K562 (cell line): Measurements from ENCODE around the gene SFT2D2. TPM values are rescaled to one million over a fixed set of nuclear protein-coding genes. Genes with fewer than 3 reads are reported as not detected.

ENCODE experiments used
- ARHGAP35 ChIP-seq: fragments of 450-650 bp; IDR thresholded peaks from 2 replicates; pipeline ENCODE4 v1.6.1; 2018; ENCODE audit not compliant: partially characterized antibody
- CHD1 ChIP-seq: fragments of 200-600 bp; sonication (generic); IDR thresholded peaks from one replicate; pipeline ENCODE4 v1.6.1; 2012; ENCODE audit warnings: mild to moderate bottlenecking, moderate library complexity, low read length, inconsistent platforms
- GATAD2B ChIP-seq: fragments of 450-650 bp; IDR thresholded peaks from 2 replicates; pipeline ENCODE4 v1.6.1; 2017; ENCODE audit warnings: mild to moderate bottlenecking, borderline replicate concordance
- HNRNPK ChIP-seq: fragments of 200-400 bp; formaldehyde crosslinking; IDR thresholded peaks from one replicate; pipeline ENCODE4 v1.6.1; 2018; ENCODE audit warnings: mild to moderate bottlenecking, low read depth, low read length; ENCODE audit not compliant: poor library complexity, severe bottlenecking
- HNRNPL ChIP-seq: fragments of 200-400 bp; formaldehyde crosslinking; IDR thresholded peaks from 2 replicates; pipeline ENCODE4 v1.6.1; 2017; ENCODE audit warnings: low read depth, mild to moderate bottlenecking, low read length
- PHB2 ChIP-seq: fragments of 450-650 bp; IDR thresholded peaks from 2 replicates; pipeline ENCODE4 v1.6.1; 2017; ENCODE audit warnings: low read depth
- SIN3B ChIP-seq: fragments of 450-650 bp; IDR thresholded peaks from 2 replicates; pipeline ENCODE4 v1.6.1; 2017; ENCODE audit warnings: low read depth, mild to moderate bottlenecking, moderate library complexity
- SMARCC2 ChIP-seq: fragments of 450-650 bp; IDR thresholded peaks from 2 replicates; pipeline ENCODE4 v1.6.1; 2017; ENCODE audit warnings: antibody characterized with exemption, moderate library complexity, mild to moderate bottlenecking, low read depth
- SREBF2 ChIP-seq: sonication (generic); formaldehyde crosslinking; IDR thresholded peaks from 2 replicates; pipeline ENCODE4 v1.4.0; 2020; ENCODE audit warnings: mild to moderate bottlenecking, missing genetic modification reagents
- XRCC3 ChIP-seq: fragments of 450-650 bp; IDR thresholded peaks from 2 replicates; pipeline ENCODE4 v1.6.1; 2017; ENCODE audit warnings: mild to moderate bottlenecking, moderate library complexity
- ZNF133 ChIP-seq: fragments of 250-450 bp; sonication (Bioruptor Pico); IDR thresholded peaks from 2 replicates; pipeline ENCODE4 v1.4.0; 2020; ENCODE audit warnings: mild to moderate bottlenecking
- ZNF311 ChIP-seq: fragments of 250-450 bp; sonication (Bioruptor Pico); IDR thresholded peaks from 2 replicates; pipeline ENCODE4 v1.4.0; 2020; ENCODE audit warnings: mild to moderate bottlenecking, moderate library complexity
- ZNF408 ChIP-seq: fragments of 250-450 bp; sonication (Bioruptor Pico); IDR thresholded peaks from 2 replicates; pipeline ENCODE4 v1.4.0; 2020; ENCODE audit warnings: low read depth, mild to moderate bottlenecking, moderate library complexity
- ZNF444 ChIP-seq: fragments of 250-450 bp; sonication (Bioruptor Pico); IDR thresholded peaks from 2 replicates; pipeline ENCODE4 v1.4.0; 2020; ENCODE audit warnings: mild to moderate bottlenecking, moderate library complexity
- ZNF561 ChIP-seq: fragments of 450-650 bp; formaldehyde crosslinking; conservative IDR thresholded peaks from 2 replicates; pipeline ENCODE4 v1.4.0; 2020; ENCODE audit warnings: mild to moderate bottlenecking, moderate library complexity
- polyA plus RNA-seq, 8 experiments: library from polyadenylated mRNA; depleted of rRNA in 4 of 8; stranded (reverse) in 5 of 8; unstranded in 3 of 8; fragments of >200 nt; fragmentation: Nextera tagmentation in 2 of 8; fragmentation: Illumina TruSeq in 1 of 8; extraction: Ambion mirVana in 2 of 8; extraction: Trizol in 1 of 8; gene quantifications; 2 replicates each; pipeline versions ENCODE4 v1.2.1 to v1.2.3, GENCODE V29; 2011 to 2014; ENCODE audit warnings: inconsistent platforms in 1 of 8, missing spikeins in 1 of 8
- total RNA-seq, 7 experiments: library from RNA; depleted of rRNA in 6 of 7; stranded (reverse); fragments of >200 nt in 6 of 7; fragmentation: Illumina TruSeq in 2 of 7; extraction: Trizol in 2 of 7; gene quantifications; 2 replicates each; pipeline versions ENCODE4 v1.2.1 to v1.2.3, GENCODE V29; 2011 to 2021; ENCODE audit warnings: low replicate concordance in 1 of 7
- TF ChIP-seq, protein P1 (sequence below), 2 experiments: fragments of 250-450 bp in 1 of 2; fragments of 450-650 bp in 1 of 2; sonication (Bioruptor Pico) in 1 of 2; IDR thresholded peaks; 2 replicates each; pipeline versions ENCODE4 v1.6.1 to v1.8.0; 2016 to 2021; ENCODE audit warnings: mild to moderate bottlenecking in 2 of 2, moderate library complexity in 2 of 2, missing compliant biosample characterization in 1 of 2, missing genetic modification characterization in 1 of 2
- TF ChIP-seq, protein P2 (sequence below): sonication (generic); formaldehyde crosslinking; IDR thresholded peaks from 2 replicates; pipeline ENCODE4 v1.8.0; 2023; ENCODE audit warnings: mild to moderate bottlenecking, missing genetic modification reagents
- TF ChIP-seq, protein P3 (sequence below): fragments of 450-650 bp; IDR thresholded peaks from 2 replicates; pipeline ENCODE4 v1.6.1; 2018; ENCODE audit not compliant: partially characterized antibody
- TF ChIP-seq, protein P4 (sequence below): fragments of 450-650 bp; IDR thresholded peaks from 2 replicates; pipeline ENCODE4 v1.6.1; 2017; ENCODE audit warnings: mild to moderate bottlenecking, moderate library complexity
- TF ChIP-seq, protein P5 (sequence below): fragments of 250-450 bp; sonication (Bioruptor Pico); IDR thresholded peaks from 2 replicates; pipeline ENCODE4 v1.4.0; 2020

SFT2D2 gene
- total and polyA plus RNA-seq, 9 of the 15 experiments (the other 6 are each of a cell fraction or from before 2014, with no cell fraction given): 3.4 to 50.1 (median 21.6) TPM

DNA sequence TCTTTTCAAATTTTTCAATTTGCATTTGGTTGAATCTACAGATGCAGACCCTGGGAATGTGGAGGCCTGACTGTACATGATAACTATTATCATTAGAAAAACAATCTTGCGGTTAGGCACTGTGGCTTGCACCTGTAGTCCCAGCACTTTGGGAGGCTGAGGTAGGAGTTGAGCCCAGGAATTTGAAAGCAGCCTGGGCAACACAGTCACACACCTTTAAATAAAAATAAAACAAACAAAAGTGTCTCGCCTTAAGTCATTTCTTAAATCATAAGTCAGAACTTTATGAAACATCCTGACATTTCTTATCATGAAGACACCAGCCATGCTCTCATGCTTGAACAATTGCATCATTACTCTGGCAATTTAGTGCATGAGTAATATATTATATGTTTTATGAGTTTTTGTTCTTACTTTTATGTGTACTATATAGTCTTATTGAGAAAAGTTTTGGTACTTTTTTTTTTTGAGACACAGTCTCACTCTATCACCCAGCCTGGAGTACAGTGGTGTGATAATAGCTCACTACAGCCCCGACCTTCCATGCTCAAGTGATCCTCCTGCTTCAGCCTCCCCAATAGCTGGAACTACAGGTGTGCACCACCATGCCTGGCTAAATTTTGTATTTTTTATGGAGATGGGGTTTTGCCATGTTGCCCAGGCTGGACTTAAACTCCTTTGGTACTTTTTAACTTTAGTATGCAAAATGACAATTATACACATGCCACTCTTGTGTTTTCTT is 62.7 kb downstream of the SFT2D2 start (continued):
- TF ChIP-seq, protein P1, sequence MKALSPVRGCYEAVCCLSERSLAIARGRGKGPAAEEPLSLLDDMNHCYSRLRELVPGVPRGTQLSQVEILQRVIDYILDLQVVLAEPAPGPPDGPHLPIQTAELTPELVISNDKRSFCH (CRISPR knock-in tag; IDR thresholded peaks at IDR 0.05): no peak
- TF ChIP-seq, protein P1 (tag; IDR thresholded peaks at IDR 0.05): no peak
- TF ChIP-seq HNRNPL: no peak
- TF ChIP-seq ZNF444 (CRISPR knock-in tag): no peak
- no peak for TF ChIP-seq ZNF561
- TF ChIP-seq ZNF408 (CRISPR knock-in tag): no peak
- peak; percentile 23; the same call in 1 of the 2 replicates for TF ChIP-seq GATAD2B
- TF ChIP-seq CHD1: no peak
- TF ChIP-seq, protein P2, sequence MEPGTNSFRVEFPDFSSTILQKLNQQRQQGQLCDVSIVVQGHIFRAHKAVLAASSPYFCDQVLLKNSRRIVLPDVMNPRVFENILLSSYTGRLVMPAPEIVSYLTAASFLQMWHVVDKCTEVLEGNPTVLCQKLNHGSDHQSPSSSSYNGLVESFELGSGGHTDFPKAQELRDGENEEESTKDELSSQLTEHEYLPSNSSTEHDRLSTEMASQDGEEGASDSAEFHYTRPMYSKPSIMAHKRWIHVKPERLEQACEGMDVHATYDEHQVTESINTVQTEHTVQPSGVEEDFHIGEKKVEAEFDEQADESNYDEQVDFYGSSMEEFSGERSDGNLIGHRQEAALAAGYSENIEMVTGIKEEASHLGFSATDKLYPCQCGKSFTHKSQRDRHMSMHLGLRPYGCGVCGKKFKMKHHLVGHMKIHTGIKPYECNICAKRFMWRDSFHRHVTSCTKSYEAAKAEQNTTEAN: no peak
- TF ChIP-seq ARHGAP35: no peak
- TF ChIP-seq, protein P3, sequence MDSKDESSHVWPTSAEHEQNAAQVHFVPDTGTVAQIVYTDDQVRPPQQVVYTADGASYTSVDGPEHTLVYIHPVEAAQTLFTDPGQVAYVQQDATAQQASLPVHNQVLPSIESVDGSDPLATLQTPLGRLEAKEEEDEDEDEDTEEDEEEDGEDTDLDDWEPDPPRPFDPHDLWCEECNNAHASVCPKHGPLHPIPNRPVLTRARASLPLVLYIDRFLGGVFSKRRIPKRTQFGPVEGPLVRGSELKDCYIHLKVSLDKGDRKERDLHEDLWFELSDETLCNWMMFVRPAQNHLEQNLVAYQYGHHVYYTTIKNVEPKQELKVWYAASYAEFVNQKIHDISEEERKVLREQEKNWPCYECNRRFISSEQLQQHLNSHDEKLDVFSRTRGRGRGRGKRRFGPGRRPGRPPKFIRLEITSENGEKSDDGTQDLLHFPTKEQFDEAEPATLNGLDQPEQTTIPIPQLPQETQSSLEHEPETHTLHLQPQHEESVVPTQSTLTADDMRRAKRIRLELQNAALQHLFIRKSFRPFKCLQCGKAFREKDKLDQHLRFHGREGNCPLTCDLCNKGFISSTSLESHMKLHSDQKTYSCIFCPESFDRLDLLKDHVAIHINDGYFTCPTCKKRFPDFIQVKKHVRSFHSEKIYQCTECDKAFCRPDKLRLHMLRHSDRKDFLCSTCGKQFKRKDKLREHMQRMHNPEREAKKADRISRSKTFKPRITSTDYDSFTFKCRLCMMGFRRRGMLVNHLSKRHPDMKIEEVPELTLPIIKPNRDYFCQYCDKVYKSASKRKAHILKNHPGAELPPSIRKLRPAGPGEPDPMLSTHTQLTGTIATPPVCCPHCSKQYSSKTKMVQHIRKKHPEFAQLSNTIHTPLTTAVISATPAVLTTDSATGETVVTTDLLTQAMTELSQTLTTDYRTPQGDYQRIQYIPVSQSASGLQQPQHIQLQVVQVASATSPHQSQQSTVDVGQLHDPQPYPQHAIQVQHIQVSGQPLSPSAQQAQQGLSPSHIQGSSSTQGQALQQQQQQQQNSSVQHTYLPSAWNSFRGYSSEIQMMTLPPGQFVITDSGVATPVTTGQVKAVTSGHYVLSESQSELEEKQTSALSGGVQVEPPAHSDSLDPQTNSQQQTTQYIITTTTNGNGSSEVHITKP: no peak
- TF ChIP-seq HNRNPK: no peak
- no peak for TF ChIP-seq ZNF133 (CRISPR knock-in tag)
- no peak for TF ChIP-seq ZNF311 (CRISPR knock-in tag)
- TF ChIP-seq SMARCC2: peak; percentile 78; the same call in 1 of the 2 replicates
- TF ChIP-seq SIN3B: no peak
- TF ChIP-seq SREBF2 (CRISPR knock-in tag): no peak
- TF ChIP-seq PHB2: peak; percentile 70; the same call in 1 of the 2 replicates
- TF ChIP-seq, protein P4, sequence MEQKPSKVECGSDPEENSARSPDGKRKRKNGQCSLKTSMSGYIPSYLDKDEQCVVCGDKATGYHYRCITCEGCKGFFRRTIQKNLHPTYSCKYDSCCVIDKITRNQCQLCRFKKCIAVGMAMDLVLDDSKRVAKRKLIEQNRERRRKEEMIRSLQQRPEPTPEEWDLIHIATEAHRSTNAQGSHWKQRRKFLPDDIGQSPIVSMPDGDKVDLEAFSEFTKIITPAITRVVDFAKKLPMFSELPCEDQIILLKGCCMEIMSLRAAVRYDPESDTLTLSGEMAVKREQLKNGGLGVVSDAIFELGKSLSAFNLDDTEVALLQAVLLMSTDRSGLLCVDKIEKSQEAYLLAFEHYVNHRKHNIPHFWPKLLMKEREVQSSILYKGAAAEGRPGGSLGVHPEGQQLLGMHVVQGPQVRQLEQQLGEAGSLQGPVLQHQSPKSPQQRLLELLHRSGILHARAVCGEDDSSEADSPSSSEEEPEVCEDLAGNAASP: no peak
- TF ChIP-seq, protein P5, sequence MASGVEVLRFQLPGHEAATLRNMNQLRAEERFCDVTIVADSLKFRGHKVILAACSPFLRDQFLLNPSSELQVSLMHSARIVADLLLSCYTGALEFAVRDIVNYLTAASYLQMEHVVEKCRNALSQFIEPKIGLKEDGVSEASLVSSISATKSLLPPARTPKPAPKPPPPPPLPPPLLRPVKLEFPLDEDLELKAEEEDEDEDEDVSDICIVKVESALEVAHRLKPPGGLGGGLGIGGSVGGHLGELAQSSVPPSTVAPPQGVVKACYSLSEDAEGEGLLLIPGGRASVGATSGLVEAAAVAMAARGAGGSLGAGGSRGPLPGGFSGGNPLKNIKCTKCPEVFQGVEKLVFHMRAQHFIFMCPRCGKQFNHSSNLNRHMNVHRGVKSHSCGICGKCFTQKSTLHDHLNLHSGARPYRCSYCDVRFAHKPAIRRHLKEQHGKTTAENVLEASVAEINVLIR (CRISPR knock-in tag): no peak
- no peak for TF ChIP-seq XRCC3
